ENCODE results near the gene MTFP1. TPM values are rescaled to one million over a fixed set of nuclear protein-coding genes. Genes with fewer than 3 reads are reported as not detected.

Gene MTFP1
- total and polyA plus RNA-seq, 4 donors, result 1.8 to 40.0 (median 25.5) TPM

- H3K36me3 ChIP-seq (ENCODE audit: control insufficient read depth in 4 of 4, insufficient read depth in 4 of 4, low read length in 4 of 4), result peaks cover 0 to 18% (median 11%) of the 10 kb centered on the region in 4 donors
- no peak overlapping the region for H3K27ac ChIP-seq (ENCODE audit: low read depth in 1 of 2, low read length in 1 of 2)
- WGBS, 2 donors, result 82 to 86% methylated on average over 6 of the region's 6 CpGs
- ATAC-seq (ENCODE audit: insufficient read depth, low FRiP score) (no peak), DNase-seq (no peak)
- no peak overlapping the region for H3K4me3 ChIP-seq
- TF ChIP-seq CTCF (IDR thresholded peaks at IDR 0.05; ENCODE audit: control extremely low read depth, extremely low read depth), result no peak
- no peaks in the 10 kb centered on the region for H3K9me3 ChIP-seq (ENCODE audit: control insufficient read depth in 4 of 4, insufficient read depth in 3 of 4, low read length in 3 of 4)
- H3K9ac ChIP-seq (ENCODE audit: insufficient read depth in 1 of 2, low read length in 2 of 2), result no peak overlapping the region
- no peaks in the 10 kb centered on the region for H3K4me1 ChIP-seq (ENCODE audit: control insufficient read depth in 5 of 5, insufficient read depth in 5 of 5, low read length in 5 of 5)
- H3K27me3 ChIP-seq (ENCODE audit: control insufficient read depth in 3 of 3, insufficient read depth in 3 of 3, low read length in 2 of 3), result no peaks in the 10 kb centered on the region
These were observed 21.3 kb upstream of the MTFP1 start for GRCh38 chr22:30404307-30404706.

- no peak overlapping the region for H3K4me3 ChIP-seq
- no peaks in the 10 kb centered on the region for H3K27me3 ChIP-seq (ENCODE audit: control insufficient read depth in 3 of 3, insufficient read depth in 3 of 3, low read length in 2 of 3)
- H3K9me3 ChIP-seq (ENCODE audit: control insufficient read depth in 4 of 4, insufficient read depth in 3 of 4, low read length in 3 of 4), result no peaks in the 10 kb centered on the region
- peaks cover 0 to 23% (median 12%) of the 10 kb centered on the region in 4 donors for H3K36me3 ChIP-seq (ENCODE audit: control insufficient read depth in 4 of 4, insufficient read depth in 4 of 4, low read length in 4 of 4)
- H3K27ac ChIP-seq (ENCODE audit: low read depth in 1 of 2, low read length in 1 of 2), result no peak overlapping the region
- 59 to 90% methylated on average over 4 of the region's 4 CpGs for WGBS, 2 donors
- ATAC-seq (ENCODE audit: insufficient read depth, low FRiP score) (no peak), DNase-seq (no peak)
- no peaks in the 10 kb centered on the region for H3K4me1 ChIP-seq (ENCODE audit: control insufficient read depth in 5 of 5, insufficient read depth in 5 of 5, low read length in 5 of 5)
- H3K9ac ChIP-seq (ENCODE audit: insufficient read depth in 1 of 2, low read length in 2 of 2), result no peak overlapping the region
- TF ChIP-seq CTCF (IDR thresholded peaks at IDR 0.05; ENCODE audit: control extremely low read depth, extremely low read depth), result no peak
These were observed 19.8 kb upstream of the MTFP1 start for GRCh38 chr22:30405731-30406130.

GRCh38 chr22:30406400-30406799 lies 19.2 kb upstream of the MTFP1 start:
- Histone ChIP-seq H3K9me3 (ENCODE audit: control insufficient read depth in 4 of 4, insufficient read depth in 3 of 4, low read length in 3 of 4) (no peaks in the 10 kb centered on the region), H3K4me1 (ENCODE audit: control insufficient read depth in 5 of 5, insufficient read depth in 5 of 5, low read length in 5 of 5) (no peaks in the 10 kb centered on the region), H3K4me3 (no peak overlapping the region), H3K36me3 (ENCODE audit: control insufficient read depth in 4 of 4, insufficient read depth in 4 of 4, low read length in 4 of 4) (peaks cover 0 to 26% (median 12%) of the 10 kb centered on the region in 4 donors), H3K27ac (ENCODE audit: low read depth in 1 of 2, low read length in 1 of 2) (no peak overlapping the region), H3K9ac (ENCODE audit: insufficient read depth in 1 of 2, low read length in 2 of 2) (no peak overlapping the region), H3K27me3 (ENCODE audit: control insufficient read depth in 3 of 3, insufficient read depth in 3 of 3, low read length in 2 of 3) (no peaks in the 10 kb centered on the region)
- ATAC-seq (ENCODE audit: insufficient read depth, low FRiP score) (no peak), DNase-seq (no peak)
- 85 to 96% methylated on average over 6 of the region's 6 CpGs for WGBS, 2 donors
- no peak for TF ChIP-seq CTCF (IDR thresholded peaks at IDR 0.05; ENCODE audit: control extremely low read depth, extremely low read depth)

Measured in lung (tissue), 12 donors.